Kidney glomerular epithelial cell (primary cell): ENCODE results near the gene HOMER1.

Source experiments
- DNase-seq: peaks from one replicate; lab custom pipeline; 2025; lab: John Stamatoyannopoulos, UW

The HOMER1 gene, protein sequence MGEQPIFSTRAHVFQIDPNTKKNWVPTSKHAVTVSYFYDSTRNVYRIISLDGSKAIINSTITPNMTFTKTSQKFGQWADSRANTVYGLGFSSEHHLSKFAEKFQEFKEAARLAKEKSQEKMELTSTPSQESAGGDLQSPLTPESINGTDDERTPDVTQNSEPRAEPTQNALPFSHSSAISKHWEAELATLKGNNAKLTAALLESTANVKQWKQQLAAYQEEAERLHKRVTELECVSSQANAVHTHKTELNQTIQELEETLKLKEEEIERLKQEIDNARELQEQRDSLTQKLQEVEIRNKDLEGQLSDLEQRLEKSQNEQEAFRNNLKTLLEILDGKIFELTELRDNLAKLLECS

DNA sequence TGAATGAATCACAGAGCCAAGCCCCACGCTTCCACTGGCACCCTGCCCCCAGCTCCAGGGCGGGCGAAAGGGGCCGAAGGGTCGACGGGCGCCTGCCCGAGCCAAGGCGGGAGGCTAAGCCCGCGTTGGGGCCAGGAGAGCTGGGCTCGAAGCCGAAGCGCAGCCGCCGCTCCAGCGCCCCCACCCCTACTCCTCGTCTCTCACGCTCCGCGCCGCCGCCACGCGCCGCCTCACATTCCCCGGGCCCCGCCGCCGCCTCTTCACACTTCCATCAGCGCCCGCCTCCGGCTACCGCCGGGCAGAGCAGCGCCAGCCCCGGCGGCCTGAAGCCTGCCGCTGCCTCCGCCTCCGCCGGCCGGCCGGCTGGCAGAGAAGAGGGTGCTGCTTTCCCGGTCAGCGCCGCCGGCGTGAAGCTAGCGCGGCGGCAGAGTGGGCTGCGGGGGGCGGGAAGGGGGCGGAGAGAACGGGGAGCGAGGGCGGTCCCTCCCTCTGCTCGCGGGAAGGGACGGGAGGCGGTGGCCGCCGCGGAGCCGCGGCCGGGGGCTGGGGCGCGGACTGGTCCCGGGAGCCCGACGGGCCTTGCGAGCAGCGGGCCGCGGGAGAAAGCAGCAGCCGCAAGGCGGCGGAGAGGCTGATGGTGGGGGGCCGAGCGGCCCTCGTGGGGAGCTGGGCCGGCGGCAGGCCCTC is at the start of gene HOMER1:
Gene HOMER1 (minus strand): TSS at position 431 of the 687 bp plus-strand sequence. CDS start 1,360 bp downstream, outside the sequence.
- peak; percentile 83 for DNase-seq

DNA sequence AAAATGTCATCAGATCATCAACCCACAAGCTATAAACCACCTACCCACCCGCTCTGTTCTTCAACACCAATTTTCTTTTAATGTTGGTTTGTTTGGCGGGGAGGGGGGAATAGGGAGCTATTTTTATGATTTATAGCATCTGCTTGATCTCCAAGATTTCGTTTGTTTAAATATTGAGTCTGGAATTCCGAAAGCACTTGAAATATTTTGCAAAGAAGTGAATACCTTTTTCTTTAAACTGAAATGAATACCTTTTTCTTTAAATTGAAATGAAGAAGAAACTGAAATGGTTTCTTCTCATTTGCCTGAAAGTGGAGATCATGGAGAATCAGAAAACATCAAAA is 49.3 kb upstream of the HOMER1 start:
- no peak for DNase-seq

DNA sequence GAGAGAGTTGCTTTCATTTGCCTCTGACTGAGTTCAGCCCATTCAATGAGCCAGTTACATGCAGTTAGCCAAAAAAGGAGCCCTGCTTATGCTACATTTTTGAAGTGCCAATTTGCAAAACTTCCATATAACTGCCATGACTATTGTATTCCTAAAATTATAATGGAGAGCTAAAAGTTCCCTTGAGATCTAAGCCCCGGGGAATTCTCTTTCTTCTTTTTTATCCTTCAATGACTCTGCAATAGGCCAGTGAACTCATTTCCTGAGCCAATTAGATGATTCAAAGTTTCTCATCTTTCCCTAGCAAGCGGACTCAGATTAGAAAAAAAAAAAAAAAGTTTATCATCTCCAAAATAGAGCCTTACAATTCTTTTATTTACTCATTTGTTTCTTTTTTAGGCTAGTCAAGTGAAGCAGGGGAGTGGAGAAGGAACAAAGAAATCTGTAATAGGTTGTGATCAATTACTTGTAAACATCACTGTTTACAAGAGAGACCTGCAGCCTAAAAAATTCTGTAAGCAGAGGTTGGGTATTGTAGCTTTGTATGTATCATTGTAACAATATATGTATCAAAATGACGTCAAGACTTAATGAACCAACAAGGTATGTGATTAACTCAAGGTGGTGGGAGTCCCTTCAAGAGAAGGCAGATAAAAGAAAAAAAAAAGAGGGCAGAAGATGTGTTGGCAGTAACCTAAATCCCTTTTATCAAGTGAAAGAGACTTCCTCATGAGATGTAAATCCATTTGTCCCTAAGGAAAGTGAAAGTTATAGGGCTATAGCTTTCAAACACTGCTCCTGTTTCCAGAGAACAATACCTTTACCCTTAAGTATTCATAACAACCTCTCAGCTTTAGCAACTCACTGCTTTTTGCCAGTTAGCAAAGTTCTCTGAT is 48.7 kb upstream of the HOMER1 start:
- peak; percentile 39 for DNase-seq

DNA sequence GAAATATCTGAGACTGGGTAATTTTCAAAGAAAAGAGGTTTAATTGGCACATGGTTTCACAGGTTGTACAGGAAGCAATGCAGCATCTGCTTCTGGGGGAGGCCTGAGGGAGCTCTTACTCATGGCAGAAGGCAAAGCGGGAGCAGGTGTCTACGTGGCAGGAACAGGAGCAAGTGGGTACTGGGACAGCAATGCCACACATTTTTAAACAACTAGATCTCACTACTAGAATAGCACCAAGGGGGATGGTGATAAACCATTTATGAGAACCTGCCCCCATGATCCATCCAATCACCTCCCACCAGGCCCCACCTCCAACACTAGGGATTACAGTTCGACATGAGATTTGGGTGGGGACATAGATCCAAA is 47.6 kb upstream of the HOMER1 start:
- no peak for DNase-seq

DNA sequence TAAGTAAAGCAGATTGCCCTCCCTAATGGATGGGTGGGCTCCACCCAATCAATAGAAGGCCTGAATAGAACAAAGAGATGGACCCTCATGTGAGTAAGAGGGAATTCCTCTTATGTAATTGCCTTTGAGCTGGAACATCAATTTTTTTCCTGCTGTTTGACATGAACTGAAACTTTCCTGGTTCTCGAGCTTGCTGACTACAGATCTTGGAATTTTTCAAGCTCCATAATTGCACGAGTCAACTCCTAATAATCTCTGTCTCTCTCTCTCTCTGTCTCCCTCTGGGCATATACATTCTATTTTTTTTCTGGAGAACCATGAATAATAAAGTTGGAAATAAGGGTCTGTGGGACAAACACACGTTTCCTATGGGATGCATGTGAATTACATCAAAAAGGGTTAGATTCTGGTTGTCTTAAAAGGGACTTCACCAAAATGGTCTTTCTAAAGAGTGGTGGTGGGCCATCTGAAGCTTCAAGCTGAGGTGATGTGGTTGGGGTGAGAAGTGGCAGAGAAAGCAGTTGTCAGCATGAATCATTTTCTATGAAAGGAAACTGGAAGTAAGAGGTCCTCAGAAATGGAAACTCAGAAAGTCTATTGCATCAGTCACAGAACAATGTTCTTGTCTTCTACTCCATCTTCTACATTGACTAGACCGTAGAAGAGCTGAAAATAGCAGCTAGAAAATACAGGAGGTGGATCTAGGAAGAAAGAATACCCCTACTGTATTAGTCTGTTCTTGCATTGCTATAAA is 47.0 kb upstream of the HOMER1 start:
- peak; percentile 17 for DNase-seq

DNA sequence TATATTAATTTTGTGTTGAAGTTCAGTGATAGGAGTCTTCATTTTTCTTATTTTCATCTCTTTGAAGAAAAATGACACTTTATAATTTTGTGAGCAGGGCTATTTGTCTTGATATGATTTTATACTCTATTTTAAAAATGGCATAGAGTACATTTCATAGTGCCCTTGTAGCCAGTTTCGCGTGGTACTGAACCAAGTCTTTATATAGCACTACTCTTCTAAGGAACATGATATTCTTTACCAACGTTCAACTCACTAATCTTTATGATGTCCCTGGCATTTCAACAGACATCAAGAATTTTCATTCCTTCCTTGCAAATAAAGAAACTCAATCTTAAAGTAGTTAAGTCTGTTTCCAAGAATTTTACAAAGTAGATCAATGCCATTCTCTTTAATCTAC is 41.5 kb upstream of the HOMER1 start:
- no peak for DNase-seq

DNA sequence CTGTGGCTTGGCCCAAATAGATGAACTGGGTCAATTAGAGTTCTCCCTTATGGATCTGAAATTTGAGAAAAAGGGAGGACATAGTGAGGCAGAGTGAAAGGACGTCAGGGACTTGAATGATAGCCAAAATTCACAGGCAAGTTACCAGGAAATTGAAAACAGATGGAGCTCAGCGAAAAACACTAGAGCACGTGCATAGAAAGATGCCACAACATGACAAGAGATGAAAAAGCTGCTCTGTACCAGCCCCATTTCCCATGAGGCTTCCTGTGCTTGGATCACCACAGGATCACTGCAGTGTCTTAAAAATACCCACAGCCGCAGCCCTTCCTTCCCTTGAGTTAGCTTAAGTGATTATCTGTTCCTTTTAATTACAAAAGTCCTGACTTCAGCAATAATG is 39.0 kb upstream of the HOMER1 start:
- no peak for DNase-seq

DNA sequence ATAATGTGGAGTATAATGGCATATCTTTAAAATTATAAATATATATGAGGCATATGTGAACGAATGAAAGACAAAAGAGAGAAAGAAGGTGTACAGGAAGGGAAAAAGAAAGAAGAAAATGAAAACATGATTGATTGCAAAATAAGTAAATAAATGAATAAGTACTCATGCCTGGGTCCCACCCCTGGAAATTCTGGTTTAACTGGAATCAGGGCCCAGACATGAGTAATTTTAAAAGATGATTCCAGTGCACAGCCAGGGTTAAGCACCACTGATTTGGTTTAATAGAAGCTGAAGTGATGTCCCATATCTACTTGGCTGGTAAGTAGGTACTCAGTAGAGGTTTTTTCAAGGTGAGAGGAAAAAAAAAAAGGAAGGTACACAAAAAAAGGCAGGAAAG is 34.0 kb upstream of the HOMER1 start:
- DNase-seq = no peak

DNA sequence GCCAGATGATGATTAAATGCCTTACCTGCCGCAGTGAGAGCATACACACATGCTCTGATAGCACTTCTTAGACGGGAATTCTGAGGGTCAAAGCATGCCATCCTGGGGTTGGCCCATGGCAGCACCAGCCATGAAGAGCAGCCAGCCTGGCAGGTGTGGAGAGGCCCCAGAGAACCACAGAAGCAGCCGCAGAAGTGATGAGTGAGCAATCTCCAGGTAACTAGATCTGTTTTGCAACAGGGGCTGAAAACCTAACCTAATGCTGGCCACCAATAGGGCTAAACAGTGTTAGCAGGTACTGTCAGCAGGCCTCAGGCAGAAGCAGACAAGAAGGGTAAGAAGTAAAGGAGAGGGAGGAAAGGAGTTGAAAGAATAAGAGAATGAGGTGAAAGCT is 33.5 kb upstream of the HOMER1 start:
- DNase-seq = no peak

DNA sequence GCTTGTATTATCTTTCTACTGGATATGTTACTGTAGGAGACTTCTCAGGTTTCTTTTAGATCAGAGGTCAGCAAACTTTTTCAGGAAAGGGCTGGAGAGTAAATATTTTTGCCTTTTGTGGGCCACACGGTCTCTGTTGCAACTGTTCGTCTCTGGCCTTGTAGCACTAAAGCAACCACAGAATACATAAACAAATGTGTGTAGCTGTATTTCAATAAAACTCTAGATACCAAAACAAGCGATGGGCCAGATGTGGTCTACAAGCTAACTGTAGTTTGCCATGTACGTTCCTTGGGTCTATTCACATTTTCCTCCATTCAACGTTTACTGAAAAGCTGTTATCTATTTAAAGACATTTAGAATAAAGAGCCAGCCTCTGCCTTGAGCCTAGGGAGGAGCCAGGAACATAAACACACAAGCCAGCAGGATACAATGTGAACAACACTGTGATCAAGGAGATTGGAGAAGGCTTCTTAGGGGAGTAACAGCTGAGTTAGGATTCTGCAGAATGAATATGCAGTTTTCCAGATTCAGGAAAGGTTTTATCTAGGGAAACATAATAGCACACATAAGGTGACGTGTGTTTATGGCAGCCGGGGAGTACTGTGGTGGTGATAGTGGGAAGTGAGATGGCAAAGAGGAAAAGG is 33.0 kb upstream of the HOMER1 start:
- DNase-seq = no peak

DNA sequence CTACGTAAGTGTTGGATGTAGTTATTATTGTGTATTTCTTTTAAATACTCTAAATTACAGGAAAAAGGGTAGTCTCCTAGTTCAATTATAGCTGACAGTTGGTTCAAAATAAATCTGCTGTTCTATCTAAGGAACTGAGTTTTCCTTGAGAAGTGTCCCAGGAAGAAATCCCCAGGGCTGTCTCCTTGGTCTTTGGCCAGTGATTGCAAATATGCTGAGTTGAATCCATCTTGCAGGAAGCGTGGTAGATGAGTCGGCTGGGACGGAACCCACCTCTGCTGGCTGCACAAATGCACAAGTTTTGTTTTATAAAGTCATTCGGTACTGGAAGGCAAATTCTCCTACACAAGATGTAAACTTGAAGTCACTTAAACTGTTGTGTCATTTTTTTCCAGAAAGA is 30.2 kb upstream of the HOMER1 start:
- DNase-seq = no peak

DNA sequence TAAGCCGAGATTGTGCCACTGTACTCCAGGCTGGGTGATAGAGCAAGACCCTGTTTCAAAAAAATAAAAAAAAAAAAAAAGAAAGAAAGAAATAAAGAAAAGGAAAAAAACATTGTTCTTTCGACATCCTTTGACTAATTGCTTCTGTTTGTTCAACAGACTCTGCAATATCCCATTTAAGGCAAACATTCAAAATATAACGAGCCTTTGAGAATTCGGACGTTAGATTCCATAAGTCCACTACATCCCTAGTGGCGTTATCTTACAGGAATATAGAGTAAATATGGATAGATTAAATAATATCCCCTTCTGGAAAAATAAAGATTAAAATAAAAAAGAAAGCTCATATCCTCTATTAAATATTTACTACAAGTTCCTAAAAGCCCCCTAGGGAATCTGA is 27.0 kb upstream of the HOMER1 start:
- no peak for DNase-seq

DNA sequence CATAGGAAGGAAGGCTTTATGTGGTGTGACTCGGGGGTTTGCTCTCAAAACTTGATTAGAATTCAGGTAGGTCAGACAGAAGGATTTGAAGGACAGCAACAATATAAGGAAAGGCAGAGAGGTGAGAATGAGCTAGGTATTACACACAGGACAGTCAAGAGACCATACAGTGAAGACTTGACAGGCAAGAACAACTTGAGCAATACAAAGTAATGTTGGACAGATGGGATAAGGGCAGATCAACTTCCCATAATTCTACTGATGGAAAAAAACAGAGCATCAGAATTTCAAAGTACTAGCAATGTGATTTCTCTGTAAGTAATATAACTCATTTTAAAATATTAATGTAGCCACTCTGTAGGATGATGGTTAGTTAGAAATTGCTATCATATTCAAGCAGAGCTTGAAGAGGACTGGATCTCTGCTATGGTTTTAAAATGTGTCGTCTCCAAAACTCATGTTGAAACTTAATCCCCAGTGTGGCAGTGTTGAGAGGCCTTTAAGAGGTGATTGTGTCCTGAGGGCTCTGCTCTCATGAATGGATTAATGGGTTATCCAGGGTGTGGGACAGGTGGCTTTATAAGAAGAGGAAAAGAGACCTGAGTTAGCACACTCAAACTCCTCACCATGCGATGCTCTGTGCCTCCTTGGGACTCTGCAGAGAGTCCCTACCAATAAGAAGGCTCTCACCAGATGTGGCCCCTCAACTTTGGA is 22.4 kb upstream of the HOMER1 start:
- DNase-seq = no peak

DNA sequence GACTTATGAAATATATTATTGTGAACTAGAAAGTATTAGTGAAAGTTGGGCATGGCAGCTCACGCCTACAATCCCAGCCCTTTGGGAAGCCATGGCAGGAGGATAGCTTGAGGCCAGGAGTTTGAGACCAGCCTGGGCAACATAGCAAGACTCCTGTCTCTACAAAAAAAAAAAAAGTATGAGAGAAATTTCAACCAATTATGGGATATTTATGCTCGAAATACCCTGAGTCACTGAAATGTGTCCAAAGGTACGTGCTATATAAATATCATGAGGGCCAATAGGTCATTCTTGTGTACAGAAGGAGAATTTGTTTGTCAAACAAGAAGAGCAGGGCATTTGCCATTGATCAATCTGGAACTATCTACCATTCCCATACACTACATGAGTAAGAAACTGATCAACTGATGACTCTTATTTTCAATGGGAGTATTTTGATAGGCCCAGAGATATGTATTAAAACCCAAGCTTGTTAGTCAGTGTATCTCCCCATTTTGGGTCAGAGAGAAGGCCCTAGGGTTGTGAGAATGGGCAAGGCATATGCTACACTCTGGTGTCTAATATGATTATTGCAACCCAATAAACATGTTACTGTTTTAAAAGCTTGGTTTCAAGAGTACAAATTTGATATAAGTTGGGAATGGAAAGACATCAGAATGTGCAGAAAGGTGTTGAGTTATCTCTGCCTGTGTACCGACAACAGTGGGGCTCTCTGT is 21.7 kb upstream of the HOMER1 start:
- no peak for DNase-seq

DNA sequence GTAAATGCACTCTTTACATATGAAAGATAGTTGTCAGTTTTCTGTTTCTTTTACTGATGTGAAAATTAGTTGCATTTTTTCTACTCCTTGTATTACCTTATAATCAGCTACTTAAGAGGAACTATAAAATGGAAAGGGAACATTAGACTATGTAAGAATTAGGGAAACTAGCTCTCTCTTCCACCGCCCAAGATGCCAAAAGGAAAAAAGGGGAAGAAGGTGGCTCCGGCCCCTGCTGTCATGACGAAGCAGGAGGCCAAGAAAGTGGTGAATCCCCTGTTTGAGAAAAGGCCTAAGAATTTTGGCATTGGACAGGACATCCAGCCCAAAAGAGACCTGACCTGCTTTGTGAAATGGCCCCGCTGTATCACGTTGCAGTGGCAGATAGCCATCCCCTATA is 15.2 kb upstream of the HOMER1 start:
- no peak for DNase-seq

DNA sequence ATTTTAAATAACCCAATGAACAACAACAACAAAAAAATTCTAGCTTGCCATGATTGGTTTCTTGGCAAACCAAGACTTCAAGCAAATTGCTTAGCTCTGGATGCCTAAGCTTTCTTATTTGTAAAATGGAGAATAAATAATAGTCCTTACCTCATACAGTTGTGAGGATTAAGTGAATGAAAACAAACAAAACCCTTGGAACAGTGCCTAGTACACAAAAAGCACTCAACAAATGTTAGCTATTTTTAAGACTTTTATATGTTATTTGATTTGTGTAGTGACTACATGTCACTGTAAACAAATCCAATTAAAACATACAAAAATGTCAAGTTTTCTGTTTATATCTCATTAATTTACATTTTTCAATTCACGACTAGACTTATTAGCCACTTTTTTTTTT is 13.5 kb upstream of the HOMER1 start:
- DNase-seq = no peak

DNA sequence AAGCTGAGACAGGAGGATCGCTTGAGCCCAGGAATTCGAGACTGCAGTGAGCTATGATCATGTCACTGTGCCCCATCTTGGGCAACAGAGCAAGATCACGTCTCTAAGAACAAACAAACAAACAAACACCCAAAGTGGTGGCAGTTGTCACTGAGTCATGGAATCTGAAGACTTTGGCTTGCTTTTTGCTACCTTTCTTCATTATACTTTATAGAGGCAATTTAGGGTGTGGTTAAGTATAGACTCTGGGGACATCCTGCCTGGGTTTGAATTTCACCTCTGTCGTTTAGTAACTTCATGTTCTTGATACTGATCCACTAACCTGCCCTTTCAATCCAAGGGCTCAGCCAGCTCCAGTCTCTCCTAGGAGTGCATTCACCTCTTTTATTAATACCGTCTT is 13.0 kb upstream of the HOMER1 start:
- no peak for DNase-seq

DNA sequence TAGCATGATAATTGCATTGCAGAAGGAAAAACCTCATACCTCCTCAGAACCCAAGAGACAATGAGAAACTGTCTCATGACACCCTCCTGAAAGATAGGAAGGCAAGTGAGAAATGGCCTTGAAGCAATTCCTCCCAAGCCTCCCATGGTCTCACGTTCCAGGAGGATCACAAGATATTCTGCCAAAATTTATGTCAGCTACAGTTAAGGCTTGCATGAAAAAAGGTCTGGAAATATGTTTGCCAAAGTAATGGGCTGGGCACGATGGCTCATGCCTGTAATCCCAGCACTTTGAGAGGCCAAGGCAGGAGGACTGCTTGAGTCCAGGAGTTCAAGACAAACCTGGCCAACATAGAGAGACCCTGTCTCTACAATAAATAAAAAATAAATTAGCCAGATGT is 12.6 kb upstream of the HOMER1 start:
- no peak for DNase-seq

DNA sequence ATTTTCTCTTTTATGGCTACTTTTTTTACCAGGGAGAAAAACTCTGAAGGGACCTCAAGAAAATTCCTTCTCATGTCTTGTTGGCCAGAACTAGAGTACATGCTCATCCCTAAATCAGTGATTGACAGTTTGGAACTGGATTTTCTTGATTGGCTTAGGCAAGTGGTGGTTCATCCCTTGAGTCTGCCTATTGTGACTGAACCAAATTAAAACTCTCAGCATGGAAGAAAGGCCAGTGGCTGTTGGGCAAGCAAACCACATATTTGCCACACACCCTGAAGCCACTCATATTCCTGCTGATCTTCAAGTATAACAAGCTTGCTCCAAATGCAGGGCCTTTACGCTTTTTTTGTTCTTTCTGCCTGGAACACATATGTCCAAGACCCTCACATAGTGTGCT is 7.2 kb upstream of the HOMER1 start:
- DNase-seq = no peak

DNA sequence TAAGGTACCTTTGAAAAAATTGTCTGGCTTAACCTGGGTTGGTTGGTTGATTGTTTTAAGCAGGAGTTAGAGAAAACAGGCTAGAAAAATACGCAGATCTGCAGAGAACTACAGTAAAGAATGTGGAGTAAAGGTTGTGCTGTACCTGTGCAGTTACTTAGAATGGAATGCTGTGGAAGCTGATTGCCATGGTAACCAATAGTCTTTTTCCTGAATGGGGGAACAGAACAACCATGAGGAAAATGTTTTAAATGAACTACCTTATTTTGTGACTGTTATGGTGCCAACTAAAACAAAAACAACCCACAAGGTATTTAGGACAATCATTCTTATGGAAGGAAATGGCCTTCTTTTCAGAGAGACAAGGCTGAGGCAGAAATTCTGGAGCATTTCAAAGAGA is 4.8 kb upstream of the HOMER1 start:
- DNase-seq = peak; percentile 13
